A673 (cell line): Measurements from ENCODE around the gene CDKN2C. TPM values are rescaled to one million over a fixed set of nuclear protein-coding genes. Genes with fewer than 3 reads are reported as not detected.

Experiments used
- BruUV-seq: library from RNA; stranded (reverse); fragments of 400-500 nt; replicated peaks from 2 replicates; lab custom pipeline; 2021; lab: Mats Ljungman, UMichigan
- CTCF ChIA-PET: fragments of 300-600 bp; sonication (Branson Sonifier 250); formaldehyde crosslinking; loops from one replicate; lab custom pipeline; 2022; ENCODE audit warnings: antibody characterized with exemption; lab: Charles Lee
- POLR2A ChIA-PET: fragments of 300-600 bp; sonication (Branson Sonifier 250); formaldehyde crosslinking; loops from one replicate; lab custom pipeline; 2022; ENCODE audit warnings: antibody characterized with exemption; ENCODE audit not compliant: low non-redundant PET; lab: Charles Lee
- DNase-seq: peaks from one replicate; pipeline ENCODE4 v3.0.0-alpha.2; 2015; ENCODE audit warnings: low spot score
- H3K27ac ChIP-seq: fragments of 200-600 bp; sonication (generic); 2 replicates; pipeline ENCODE4 v1.5.1; 2016; ENCODE audit warnings: mixed run types, low read depth, mild to moderate bottlenecking, mixed read lengths, antibody characterized with exemption, low read length; ENCODE audit not compliant: poor library complexity, severe bottlenecking
- H3K27me3 ChIP-seq: fragments of 200-600 bp; sonication (generic); replicated peaks from 2 replicates; pipeline ENCODE4 v1.6.1; 2017; ENCODE audit warnings: mixed run types, low read depth, mild to moderate bottlenecking, mixed read lengths, antibody characterized with exemption, low read length; ENCODE audit not compliant: insufficient read depth, poor library complexity
- H3K36me3 ChIP-seq: fragments of 200-600 bp; sonication (generic); 2 replicates; pipeline ENCODE4 v1.6.1; 2016; ENCODE audit warnings: mixed run types, mild to moderate bottlenecking, mixed read lengths, antibody characterized with exemption, low read length; ENCODE audit not compliant: insufficient read depth, poor library complexity, severe bottlenecking
- H3K4me1 ChIP-seq: fragments of 200-600 bp; sonication (generic); 2 replicates; pipeline ENCODE4 v1.6.1; 2017; ENCODE audit warnings: mixed run types, mild to moderate bottlenecking, mixed read lengths, antibody characterized with exemption, low read length; ENCODE audit not compliant: insufficient read depth, poor library complexity, severe bottlenecking
- H3K4me3 ChIP-seq: fragments of 200-600 bp; sonication (generic); 2 replicates; pipeline ENCODE4 v1.5.1; 2016; ENCODE audit warnings: low read depth, mixed run types, mild to moderate bottlenecking, mixed read lengths, low read length; ENCODE audit not compliant: poor library complexity, severe bottlenecking
- H3K9me3 ChIP-seq: fragments of 200-600 bp; sonication (generic); 2 replicates; pipeline ENCODE4 v1.6.1; 2016; ENCODE audit warnings: mixed run types, low read depth, mild to moderate bottlenecking, mixed read lengths, antibody characterized with exemption, low read length; ENCODE audit not compliant: poor library complexity, severe bottlenecking
- CTCF ChIP-seq: fragments of 300-800, 200-600 bp; sonication (generic); conservative IDR thresholded peaks from 2 replicates; pipeline ENCODE4 v1.5.1; 2017; ENCODE audit warnings: low read depth, mild to moderate bottlenecking, antibody characterized with exemption, low read length, moderate library complexity, mixed read lengths
- EZH2 ChIP-seq: fragments of 200-600 bp; sonication (generic); IDR thresholded peaks from 2 replicates; pipeline ENCODE4 v1.6.1; 2017; ENCODE audit warnings: borderline replicate concordance, low read depth, mild to moderate bottlenecking, mixed read lengths, antibody characterized with exemption, low read length; ENCODE audit not compliant: poor library complexity, severe bottlenecking
- intact Hi-C: fragments of 100-400 bp; cut with micrococcal nuclease; formaldehyde crosslinking; loops from one replicate; pipeline ENCODE4 v1.10.0; 2022; ENCODE audit not compliant: unreplicated experiment
- total RNA-seq: library from RNA; stranded (reverse); gene quantifications from 2 replicates; pipeline ENCODE4 v1.2.3, GENCODE V29; 2021

The CDKN2C gene
- total RNA-seq, 1 experiment from 2014 or later: 53.5 TPM

DNA sequence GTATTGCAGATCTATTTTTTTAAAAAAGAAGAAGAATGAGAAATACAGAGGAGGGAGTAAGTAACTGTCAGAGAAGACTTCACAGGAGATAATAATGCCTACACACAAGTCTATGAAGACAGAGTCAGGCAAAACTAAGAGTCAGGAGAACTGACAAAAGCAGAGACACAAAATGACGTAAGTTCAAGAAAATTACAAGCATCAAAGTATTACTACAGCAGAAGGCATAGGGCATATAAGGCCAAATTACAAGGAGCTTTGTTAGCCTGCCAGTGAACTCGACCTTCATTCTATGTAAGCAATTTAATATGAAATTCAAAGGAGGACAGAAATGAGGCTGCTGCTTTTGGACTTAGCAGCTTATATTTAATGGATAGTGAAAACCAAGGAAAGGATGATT, 33.7 kb upstream of the CDKN2C start:
- Histone ChIP-seq H3K27me3 (no peaks in the 10 kb centered on the region), H3K4me3 (no peak overlapping the region), H3K4me1 (no peaks in the 10 kb centered on the region), H3K36me3 (no peaks in the 10 kb centered on the region), H3K9me3 (no peaks in the 10 kb centered on the region), H3K27ac (no peak overlapping the region)
- BruUV-seq: no TSS peak
- no peak for TF ChIP-seq CTCF
- TF ChIP-seq EZH2: no peak
- no peak for DNase-seq
- ChIA-PET CTCF (no interaction called here), POLR2A (no interaction called here)
- intact Hi-C loops: no loop called here

DNA sequence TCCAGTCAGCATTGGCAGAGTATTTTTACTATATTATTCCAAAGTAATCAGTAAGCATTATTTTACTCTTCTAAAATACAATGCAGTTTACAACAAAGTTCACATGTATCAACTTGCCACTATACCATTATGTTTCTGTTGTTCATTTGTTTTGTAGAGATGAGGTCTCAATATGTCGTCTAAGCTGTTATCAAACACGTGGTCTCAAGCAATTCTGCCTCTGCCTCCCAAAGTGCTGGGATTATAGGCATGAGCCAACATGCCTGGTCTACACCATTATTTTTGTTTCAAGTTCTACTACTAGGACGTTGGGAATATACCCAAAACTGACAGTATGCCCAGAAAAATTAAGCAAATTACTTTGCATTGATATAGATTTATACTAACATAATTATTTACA, 29.8 kb upstream of the CDKN2C start:
- H3K27me3 ChIP-seq: no peaks in the 10 kb centered on the region
- BruUV-seq: no TSS peak
- ChIA-PET CTCF (interaction anchor here (0.5 kb wide), 1 partner anchor 96 kb away, joined by 8 read pairs; no protein-coding TSS in a partner anchor), POLR2A (no interaction called here)
- no peaks in the 10 kb centered on the region for H3K9me3 ChIP-seq
- H3K36me3 ChIP-seq: no peaks in the 10 kb centered on the region
- no peak for DNase-seq
- no peaks in the 10 kb centered on the region for H3K4me1 ChIP-seq
- H3K4me3 ChIP-seq: no peak overlapping the region
- no peak overlapping the region for H3K27ac ChIP-seq
- no peak for TF ChIP-seq CTCF
- TF ChIP-seq EZH2: no peak
- intact Hi-C loops: no loop called here

GRCh38 chr1:50942334-50942733, 27.7 kb upstream of the CDKN2C start:
- Histone ChIP-seq H3K36me3 (no peaks in the 10 kb centered on the region), H3K27me3 (no peaks in the 10 kb centered on the region), H3K4me3 (no peak overlapping the region), H3K27ac (no peak overlapping the region), H3K4me1 (no peaks in the 10 kb centered on the region), H3K9me3 (no peaks in the 10 kb centered on the region)
- ChIA-PET POLR2A (no interaction called here), CTCF (no interaction called here)
- TF ChIP-seq CTCF (no peak), EZH2 (no peak)
- no TSS peak for BruUV-seq
- intact Hi-C loops: no loop called here
- no peak for DNase-seq
